Stimulated activated CD4-positive, alpha-beta T cell treated with anti-CD3 and anti-CD28 coated beads, Interleukin-15, amount 100 ng/mL, for 48 hours (primary cell): ENCODE results near the gene ELMOD3.
A peak's percentile ranks its signal among the peaks of the same experiment; 100 is the strongest.
"Not testable (repeated sequence)": the region's sequence is repeated elsewhere in the genome, so short reads cannot be mapped to it uniquely, and the experiment has no call there.

Experiments used
- DNase-seq, 2 donors: peaks; one replicate each; pipeline ENCODE4 v3.0.0-alpha.2; 2020; ENCODE audit warnings: low read depth in 2 of 2

The ELMOD3 gene

DNA sequence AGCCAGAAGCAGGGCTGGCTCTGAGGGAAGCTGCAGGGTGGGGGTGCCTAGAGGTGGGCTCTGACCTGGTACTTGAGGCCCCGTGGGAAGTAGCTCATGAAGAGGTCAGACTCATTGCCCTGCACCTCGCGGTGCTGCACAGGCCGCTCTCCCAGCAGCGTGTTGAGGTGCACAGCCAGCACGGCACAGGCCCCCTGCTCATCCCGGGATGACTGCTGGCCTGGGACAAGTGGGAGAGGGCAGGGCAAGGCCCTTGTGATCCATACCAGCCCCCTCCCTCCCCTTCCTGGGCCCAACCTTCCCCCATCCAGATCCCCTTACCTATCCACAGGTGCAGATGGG lies 46.9 kb downstream of the ELMOD3 start:
- DNase-seq = no peak

DNA sequence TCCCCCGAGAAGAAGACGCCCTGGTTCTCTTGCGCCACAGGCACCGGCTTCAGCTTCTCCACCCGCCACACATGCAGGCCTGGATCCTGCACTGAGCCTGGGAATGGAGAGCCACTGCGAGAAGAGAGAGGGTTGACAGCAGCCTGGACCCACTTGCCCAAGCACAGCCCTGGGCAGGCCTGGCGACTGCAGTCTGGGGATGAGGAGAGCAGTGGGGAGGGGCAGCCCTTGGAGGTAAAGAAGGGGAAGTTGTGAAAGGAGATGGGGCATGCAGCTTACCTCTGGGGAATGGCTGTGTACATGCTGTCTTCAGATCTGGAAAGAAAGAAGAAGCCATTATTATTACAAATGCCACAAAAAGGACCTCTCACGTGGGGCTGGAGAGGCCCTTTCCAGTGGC lies 47.3 kb downstream of the ELMOD3 start:
- DNase-seq = no peak

DNA sequence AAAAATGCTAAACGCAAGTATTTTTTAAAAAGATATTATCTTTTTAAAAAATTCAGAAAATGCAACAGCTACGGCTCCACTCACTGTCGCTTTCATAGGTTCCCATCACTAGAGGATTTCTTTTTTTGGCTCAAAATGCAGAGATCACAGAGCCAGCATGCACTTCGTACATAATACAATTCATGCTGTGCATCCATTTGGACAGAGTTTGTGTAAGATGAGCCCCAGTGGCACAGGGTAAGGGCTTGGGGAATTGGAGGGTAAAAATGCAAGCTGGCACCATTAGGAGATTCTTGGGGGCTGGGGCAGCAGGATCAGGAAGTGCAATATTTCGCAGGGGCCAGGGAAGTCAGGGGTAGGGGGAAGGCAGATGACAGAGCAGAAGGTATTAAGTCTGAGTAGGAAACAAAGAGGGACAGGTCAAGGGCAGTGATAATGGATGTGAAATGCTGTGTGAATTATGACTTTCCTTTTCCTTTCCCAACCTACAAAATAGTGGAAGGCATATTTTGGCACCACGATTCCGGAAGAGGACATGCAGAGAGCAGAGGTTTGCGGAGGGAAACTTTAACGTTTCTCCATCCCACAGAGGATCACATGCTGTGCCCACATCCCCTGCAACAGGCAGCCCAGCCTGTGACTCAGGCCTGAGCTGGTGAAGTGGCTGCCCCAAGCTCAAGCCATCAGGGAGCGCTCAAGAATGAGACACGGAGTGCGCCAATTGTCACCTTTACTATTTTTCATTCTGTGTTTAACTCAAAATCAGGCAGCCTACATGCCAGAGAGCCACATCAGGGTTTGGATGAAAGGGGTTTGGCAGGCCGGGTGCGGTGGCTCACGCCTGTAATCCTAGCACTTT lies 50.9 kb downstream of the ELMOD3 start:
- peak; percentile 55 to 68 for DNase-seq

DNA sequence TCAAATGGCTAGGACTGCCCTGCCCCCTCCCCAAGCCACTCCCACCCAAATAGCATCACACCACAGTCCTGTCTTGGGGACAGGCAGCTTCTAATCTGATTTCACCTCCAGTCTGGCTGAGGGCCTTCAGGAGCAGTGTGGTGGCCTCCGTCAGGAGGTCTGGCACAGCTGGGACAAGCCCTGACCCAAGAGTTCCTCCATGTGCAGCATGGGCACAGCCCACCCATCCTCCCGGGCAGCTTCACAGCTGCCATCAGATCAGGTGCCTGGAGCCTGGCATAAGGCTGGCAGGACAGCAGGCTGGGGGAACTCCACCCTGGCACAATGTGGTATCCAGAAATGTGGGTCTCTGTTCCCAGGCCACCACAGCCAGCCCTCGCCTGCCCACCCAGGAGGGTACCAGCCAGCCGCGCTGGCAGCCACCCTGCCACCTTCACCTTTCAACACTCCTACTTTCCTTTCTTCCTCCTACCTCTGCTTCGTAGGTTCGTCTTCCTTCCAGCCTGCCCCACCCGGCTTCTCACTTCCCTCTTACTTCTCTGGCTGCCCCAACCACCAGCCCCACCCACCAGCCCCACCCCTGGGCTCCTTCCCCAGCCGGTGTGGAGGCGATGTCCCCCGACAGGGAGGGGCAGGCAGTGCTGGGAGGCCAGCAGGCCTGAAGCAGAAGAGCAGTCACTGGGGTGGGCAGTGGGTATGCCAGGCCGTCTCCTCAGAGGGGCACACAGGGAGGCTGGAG lies 55.4 kb downstream of the ELMOD3 start, which contains the start of gene CAPG:
Gene CAPG (minus strand): TSS at position 522 of the 739 bp plus-strand sequence. CDS start 8,221 bp downstream, outside the sequence.
- no peak for DNase-seq

DNA sequence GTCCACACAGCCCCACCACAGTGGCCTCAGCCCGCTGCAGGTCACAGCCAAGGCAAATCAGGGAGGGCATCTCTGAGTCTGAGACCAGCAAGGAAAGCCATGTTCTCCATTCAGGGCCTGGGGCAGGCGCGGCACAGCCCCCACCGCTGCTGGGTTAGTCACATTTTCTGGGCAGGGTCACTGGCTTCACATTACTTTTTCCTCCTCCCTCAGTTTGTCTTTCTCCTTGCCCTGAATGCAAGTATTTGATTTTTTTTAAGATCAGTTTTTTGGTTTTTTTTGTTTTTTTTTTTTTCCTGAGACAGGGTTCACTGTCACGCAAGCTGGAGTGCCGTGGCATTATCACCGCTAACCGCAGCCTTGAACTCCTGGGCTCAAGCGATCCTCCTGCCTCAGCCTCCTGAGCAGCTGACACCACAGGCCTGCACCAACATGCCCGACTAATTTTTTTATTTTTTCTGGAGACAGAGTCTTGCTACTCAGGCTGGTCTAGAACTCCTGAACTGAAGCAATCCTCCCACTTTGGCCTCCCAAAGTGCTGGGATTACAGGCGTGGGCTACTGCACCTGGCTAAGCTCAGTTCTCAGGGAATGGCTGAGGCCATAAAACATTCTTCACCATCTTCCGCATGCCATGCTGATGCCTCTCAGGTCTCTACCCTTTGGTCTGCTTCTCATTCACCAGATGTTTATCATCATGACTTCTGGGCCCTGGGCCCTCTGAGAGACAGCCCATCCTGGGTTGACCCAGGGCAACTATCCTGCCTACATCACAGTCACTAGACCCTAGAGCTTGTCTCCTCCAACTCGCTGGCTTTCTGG lies 56.2 kb downstream of the ELMOD3 start:
- DNase-seq = no peak

DNA sequence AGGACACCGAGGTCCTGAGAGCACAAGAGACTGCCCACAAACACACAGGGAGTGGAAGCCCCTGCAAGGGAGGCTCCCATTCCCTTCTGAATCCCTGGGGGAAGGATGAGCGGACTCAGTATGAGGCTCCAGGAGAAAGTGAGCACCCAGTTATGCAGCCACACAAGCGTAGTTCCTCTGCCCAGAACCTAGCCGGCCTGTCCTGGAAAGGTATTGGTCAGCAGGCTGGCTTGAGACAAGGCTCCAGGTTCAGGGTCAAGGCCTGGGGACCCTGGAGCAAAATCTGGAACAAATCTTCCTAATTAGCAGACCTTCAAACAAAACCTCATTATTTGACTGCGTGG lies 56.8 kb downstream of the ELMOD3 start:
- no peak for DNase-seq

DNA sequence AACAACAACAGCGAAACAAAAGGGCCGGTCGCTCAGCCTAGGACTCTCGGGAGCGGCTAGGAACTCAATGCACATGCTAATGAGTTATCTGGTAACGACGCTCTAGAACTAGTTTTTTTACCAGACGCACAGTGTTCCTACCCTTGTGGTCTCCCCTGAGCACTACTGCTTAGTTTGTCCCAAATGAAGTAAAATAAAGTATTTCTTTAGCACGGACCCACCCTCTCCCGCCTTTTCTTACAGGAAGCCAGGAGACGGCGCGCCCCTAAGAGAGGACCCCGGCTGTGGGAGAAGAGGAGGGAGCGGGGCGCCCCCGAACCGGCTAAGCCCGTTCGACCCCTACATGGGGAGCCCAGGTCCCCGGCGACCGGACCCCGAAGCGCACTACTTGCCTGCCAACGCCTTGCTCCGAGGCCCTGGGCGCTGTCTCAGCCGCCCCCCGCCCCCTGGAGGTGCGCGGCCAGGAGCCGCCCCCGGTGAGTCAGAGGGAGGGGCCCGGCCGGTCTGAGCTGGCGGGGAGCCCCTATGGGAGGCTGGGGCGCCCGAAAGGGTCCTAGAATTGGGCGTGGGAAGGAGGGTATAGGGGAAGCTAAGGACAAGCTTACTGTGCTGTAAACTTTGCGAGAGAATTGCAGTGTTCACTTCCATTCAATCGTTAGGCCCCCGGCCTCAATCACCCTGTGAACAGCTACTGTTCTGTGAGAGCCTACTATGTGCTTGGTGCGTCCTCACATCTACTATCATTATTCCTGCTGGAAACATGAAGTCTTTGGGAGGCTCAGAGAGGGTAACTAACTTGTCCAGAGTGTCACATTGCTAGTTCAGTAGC lies 59.2 kb downstream of the ELMOD3 start:
- no peak for DNase-seq

DNA sequence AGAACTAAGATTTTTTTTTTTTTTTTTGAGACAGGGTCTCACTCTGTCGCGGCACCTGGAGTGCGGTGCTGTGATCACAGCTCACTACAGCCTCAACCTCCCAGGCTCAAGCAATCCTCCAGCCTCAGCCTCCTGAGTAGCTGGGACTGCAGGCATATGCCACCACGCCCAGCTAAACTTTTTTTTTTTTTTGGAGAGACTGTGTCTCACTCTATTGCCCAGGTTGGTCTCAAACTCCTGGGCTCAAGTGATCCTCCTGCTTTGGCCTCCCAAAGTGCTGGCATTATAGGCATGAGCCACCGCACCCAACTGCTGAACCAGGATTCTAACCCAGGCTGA lies 59.8 kb downstream of the ELMOD3 start:
- not testable (repeated sequence) for DNase-seq

DNA sequence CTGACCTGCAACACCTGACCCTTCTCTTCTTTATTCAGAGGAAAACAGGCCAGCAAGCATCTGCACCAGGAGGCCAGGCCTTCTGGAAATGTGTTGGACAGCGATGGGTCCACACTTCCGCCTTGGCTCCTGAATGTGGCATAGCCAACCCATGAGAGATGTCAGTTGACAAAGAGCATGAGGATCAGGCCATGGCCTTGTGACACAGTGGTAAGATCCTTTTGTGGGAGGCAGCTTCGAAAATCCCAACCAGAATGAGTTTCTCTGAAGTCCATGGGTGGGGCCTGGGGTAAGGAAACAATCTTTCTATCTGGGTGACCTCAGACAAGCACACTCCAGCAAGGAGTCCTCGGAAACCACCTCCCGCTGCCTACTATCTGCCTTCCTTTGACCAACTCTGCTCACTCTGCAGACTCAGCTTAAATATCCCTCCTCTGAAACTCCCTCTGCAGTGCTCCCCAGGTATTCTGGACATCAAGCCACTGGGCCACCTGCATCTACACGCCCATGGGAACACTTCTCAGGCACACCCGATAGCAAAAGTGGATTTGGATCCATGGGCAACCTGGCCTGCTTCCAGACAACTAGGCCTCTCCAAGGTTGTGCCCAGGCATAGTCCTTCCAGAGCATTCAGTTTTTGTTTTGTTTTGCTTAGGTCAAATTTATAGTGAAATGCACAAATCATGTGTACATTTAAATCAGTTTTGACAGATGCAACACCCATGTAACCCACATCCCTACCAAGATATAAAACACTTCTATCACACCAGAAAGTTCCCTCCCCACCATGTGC lies 60.4 kb downstream of the ELMOD3 start:
- no peak for DNase-seq

DNA sequence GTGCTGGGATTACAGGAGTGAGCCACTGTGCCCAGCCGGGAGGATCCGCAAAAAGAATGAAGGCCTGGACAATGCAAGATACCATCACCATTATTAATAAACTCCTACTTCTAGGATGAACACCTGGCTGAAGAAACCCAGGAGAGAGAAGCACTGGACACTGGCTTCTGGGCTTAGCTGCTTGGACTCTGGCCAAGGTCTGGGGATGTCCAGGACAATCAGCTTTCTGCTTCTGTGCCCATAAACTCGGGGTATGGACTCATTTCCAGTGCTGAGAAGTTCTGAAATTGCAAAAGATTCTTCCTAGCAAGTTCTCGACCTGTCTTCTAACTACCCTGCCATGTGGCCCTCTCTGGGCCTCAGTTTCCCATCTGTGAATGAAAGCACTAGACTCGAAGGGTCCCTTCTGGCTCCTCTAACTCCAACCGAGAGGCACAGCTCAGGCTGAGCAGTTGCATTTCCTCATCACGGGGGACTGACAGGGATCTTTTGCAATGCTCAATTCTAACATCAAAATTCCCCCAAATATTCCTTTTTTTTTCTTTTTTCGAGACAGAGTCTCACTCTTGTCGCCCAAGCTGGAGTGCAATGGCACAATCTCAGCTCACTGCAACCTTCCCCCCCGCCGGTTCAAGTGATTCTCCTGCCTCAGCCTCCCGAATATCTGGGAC lies 61.5 kb downstream of the ELMOD3 start:
- DNase-seq = no peak

DNA sequence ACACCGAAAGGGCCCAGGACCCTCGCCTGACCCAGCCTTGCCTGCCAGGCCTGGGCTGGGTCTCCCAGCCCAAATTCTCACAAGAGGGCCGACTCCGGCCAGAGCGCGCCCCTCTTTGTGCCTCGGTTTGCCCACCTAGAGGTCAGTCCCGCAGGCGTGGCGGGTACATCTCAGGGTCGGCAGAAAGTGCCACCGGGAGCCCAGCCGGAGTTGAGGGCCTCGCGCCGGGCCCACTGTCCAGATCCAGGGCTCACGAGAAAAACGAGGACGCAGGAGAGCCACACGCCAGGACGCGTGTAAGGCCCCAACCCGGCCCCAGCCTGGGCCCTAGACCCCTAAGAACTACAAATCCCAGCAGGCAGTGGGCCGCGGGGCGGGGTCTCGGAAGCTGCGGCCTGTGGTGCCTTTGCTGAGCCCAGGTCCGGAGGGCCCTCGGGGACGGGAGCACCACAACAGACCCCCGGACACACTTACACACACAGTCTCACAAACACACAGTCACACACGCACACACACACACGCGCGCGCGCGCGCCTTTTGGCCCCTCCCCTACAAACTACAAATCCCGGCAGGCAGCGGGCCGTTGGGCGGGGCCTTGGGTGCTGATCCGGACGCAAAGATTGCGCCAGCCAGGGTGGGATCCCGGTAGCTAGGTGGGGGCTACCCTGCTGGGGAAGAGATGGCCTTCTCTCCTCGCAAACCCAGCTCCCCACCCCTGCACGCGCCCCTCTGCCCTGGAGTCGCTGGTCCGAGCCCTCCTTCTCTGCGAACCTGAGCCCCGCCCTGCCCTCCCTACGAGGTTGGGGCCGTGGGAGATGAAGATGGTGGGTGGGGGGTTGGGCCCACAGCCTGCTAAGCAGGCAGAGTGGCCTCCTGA lies 63.8 kb downstream of the ELMOD3 start, which contains the start of gene SH2D6:
Gene SH2D6 (plus strand): TSS at position 583 of the 877 bp plus-strand sequence. CDS start 10,752 bp downstream, outside the sequence.
- DNase-seq = peak; percentile 71 to 78

DNA sequence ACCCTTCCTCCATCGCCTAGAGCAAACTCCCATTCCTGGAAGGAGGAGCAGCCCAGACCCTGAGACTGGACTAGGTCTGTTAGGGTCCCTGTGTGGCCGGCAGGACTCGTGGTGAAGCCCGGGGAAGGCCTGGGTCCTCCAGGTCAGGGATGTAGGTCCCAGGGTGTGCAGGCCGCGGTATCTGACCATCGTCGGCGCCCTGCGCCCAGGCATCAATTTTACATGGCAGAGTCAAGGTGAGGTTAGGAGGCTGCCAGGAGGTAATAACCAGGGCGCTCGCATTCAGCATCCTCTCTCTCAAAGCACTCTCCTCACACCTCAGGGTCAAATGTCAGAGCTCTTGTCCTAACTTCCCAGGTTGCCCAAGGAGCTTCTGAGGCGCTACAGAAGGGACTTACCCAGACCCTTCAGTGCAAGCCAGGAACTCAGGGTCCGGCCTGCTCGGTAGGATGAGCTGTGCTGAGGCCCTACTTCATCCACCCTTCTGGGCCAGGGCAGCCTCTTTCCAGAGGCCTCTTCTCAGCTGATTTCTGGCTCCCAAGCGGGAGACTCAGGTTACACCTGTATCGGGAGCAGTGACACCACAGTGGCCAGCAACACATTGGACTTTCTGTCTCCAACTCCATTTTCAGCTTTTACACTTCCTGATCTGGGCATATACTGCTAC lies 64.6 kb downstream of the ELMOD3 start:
- DNase-seq = no peak

DNA sequence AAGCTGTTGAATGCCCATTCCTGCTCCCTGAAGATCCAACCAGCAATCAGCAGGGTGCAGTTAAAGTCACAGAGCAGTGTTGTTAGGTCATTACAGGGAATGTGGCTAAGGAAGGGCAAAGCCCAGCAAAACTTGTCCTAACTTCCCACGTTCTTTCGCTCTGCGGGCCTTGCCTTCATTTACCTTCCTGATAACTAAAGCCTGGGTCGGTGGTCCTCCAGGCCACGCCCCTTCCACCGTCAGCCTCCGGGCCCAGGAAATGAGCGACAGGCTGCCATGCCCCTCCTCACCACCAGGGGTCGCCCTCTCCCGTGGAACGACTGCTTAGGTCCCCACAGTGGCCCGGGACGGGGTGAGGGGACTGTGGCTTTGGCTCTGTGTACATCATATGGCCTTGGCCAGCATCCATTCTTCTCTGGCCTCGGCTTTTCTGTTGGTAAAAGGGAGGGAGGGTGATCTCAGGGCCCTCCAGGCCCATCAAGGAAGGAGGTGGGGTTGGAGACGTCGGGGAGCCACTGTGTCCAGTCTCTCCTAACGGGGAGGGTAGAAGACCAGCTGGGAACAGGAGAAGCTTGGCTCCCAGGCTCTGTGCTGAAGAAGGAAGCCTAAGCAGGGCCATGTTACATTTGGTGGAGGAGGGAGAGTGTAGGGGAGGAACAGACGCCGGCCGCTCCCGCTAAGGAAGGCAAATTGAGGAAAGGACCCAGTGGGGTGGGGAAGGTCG lies 66.1 kb downstream of the ELMOD3 start:
- peak; percentile 81 to 91 for DNase-seq

DNA sequence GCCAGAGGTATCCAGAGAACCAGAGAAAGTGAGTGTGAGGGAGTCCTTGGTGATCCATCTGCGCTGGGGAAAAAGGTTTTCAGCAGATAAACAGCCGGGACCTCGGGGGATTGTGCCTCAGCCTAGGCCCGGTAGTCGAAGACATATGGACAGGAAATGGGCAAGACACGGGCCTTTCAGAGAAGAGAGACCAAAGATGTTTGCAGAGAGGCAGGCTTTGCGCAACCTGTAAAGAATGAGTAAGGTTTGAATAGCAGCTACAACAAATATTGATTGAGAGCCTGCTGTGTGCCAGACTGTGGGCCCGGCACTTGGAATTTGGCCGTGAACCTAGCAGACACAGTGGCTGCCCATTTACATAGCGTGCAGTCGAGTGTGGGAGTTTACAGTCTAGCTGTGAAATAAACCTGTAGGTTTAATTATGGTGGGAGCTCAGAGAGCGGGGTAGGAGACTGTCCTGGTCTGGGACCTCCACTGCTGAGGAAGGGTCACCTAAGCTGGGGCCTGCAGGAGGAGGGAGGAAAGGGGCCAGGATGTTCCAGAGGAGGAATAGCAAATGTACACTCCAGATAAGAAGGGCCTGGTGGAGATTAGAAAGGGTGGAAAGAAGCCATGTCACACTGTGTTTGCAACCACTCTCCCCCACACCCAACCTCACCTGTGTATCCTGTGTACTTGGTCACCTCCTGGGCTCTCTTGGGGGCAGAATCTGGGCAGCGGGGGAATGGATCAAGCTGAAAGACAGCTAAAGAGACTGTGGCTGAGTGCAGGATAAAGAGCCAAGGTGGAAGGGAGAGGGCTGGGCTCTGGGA lies 66.9 kb downstream of the ELMOD3 start:
- DNase-seq = no peak

DNA sequence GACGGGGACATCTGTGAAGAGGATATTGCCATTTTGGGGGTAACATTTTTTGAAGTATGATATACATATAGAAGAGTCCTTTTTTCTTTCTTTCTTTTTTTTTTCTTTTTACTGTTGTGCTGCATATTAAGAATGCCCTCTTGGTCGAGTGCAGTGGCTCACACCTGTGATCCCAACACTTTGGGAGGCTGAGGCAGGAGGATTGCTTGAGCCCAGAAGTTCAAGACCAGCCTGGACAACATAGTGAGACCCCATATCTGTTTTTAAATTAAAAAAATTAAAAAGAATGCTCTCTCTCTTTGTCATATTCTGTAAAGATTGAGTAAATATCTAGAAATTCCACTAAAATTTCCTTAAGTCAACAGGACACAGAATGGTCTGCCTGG lies 67.5 kb downstream of the ELMOD3 start:
- no peak for DNase-seq

DNA sequence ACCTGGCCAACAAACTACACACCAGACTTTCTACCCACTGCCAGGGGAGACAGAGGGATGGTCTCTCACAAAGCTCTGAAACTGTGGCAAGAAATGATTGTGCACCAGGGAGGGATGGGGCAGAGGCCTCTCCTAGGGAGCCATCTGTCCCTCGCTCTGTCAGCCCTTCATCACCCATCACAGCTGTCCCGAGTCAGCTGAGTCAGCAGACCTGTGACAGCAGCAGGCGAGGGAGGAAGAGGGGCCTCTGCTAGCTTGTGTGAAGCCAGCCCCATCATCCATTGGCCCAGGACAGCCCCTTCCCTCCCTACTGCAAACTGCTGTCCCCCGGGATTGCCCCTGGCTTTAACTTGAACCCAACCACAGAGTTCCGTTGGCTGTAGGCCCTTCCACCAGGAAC lies 69.0 kb downstream of the ELMOD3 start:
- DNase-seq = no peak

DNA sequence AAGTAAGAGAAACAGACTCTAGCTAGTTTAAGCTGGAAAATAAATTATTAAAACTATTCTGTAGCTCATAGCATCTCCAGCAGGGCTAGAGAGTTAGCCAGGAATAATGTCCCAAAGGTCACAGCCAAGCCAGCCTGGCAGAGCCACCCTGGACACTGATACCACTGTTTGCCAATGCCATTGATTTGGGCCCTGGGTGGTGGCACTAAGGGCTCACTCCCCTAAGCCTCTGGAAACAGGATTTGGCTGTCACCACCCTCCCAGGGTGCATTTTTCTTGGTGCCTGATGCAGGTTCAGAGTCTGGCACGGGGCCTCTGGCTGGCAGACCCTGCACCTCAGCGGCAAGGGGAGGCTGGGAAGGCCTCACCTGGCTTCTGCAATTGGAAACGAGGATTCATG lies 71.0 kb downstream of the ELMOD3 start:
- no peak for DNase-seq
